GM15510 (cell line): ENCODE measurements around the gene ZNF121.

ENCODE experiments used
- POLR2A ChIP-seq: IDR thresholded peaks from 3 replicates; pipeline ENCODE4 v1.6.1; 2011; ENCODE audit warnings: borderline replicate concordance; ENCODE audit not compliant: insufficient read length; ENCODE audit errors: extremely low read depth

The ZNF121 gene

DNA sequence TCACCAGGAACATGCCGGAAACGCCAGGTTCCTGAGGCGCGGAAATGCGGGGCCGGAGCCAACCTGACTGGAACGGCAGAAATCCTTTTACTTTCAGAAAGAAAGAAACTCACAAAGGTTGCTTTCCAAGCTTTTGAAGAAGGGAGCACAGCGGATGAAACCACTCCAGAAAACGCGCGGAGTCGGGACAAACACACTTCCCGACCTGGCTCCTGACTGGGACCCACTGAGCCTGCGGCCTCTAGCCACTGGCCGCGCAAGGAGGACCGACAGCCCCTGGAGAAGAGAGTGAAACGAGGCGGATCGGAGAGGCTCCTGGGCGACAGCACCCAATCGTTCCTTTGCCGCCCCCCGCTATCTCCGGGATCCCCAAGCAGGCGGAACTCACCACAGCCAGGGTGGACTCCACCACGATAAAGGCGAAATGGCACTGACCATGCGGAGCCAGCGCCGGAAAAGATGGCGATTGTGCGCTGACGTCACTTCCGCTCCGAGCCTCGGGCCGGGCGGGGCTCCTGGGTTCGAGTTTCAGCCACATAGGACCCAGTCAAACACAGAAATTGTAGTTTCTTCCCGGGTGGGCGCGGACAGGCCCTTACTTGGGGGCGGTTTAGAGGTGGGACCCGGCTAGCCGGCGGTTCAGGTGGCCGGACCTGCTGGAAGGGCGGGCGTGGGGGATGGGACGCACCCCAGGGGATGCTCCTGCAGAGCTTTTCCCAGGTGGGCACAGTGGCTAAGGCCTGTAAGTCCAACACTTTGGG, at the start of gene ZNF121:
Gene ZNF121 (minus strand): TSS at position 432 of the 761 bp plus-strand sequence. CDS start 16,407 bp downstream, outside the sequence.
- TF ChIP-seq POLR2A: peak; percentile 88

GRCh38 chr19:9627856-9628255, 43.6 kb upstream of the ZNF121 start:
- TF ChIP-seq POLR2A: no peak

DNA sequence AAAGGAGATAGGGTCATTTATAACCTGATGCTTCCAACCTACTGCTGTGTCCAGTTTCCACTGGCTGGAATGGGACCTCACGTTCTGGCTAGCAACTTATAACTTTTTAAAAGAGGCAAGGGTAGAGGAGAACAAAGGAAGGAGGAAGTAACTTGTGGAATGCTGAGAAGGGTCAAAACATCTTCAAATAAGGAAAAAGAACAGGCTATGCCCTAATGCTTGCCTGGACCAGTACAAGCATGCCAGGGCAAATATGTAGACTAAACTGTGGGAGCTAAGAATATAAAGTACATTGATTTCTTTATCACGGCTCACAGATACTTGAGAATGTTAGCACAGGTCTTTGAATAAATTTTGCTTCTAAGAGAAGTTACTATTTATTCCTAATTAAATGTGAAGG, 38.2 kb upstream of the ZNF121 start:
- TF ChIP-seq POLR2A: no peak

DNA sequence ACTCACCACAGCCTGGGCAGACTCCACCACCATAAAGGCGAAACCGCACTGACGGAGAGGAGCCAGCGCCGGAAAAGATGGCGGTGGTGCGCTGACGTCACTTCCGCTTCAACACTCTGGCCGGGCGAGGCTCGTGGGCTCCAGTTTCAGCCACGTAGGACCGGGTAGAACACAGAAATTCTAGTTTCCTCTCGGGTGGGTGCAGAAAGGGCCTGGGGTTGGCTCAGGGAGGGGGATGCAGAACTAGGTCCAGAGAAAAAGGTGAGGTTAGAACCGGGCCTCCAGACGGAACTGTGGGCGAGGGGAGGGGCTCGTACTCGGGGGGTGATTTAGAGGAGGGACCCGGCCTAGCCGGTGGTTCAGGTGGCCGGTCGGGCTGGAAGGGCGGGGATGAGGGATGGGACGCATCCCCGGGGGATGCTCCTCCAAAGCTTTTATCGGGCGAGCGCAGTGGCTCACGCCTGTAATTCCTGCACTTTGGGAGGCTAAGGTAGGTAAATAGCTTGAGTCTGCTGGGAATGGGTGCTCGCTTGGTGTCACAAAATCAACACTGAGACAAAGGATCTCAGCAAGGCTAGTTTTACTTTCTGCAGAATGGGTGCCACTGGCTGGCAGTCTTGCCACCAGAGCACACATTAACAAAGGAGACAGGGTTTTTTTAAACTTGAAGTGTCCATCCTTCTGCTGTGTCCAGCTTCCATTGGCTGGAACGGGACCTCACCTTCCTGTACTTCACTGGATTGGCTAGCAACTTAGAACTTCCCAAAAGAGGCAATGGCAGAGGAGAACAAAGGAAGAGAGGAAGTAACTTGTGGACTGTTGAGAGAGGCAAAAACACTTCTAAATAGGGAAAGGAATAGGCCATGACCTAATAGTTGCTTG, 37.1 kb upstream of the ZNF121 start, which contains the start of gene ZNF561:
Gene ZNF561 (minus strand): TSS at position 77 of the 882 bp plus-strand sequence. CDS start 1,776 bp downstream, outside the sequence.
- TF ChIP-seq POLR2A: peak; percentile 71

DNA sequence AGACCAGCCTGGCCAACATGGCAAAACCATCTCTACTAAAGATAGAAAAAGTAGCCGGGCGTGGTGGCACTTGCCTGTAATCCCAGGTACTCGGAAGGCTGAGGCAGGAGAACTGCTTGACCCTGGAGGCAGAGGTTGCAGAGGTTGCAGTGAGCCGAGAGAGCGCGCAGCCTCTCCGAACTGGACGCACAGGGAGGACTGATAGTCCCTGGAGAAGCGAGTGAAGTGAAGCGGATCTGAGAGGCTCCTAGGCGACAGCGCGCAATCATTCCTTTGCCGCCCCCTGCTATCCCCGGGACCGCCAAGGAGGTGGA, 36.5 kb upstream of the ZNF121 start:
- no peak for TF ChIP-seq POLR2A

- TF ChIP-seq POLR2A: no peak
These were observed 31.5 kb upstream of the ZNF121 start for GRCh38 chr19:9615844-9616243.

- TF ChIP-seq POLR2A: no peak
These were observed 26.3 kb upstream of the ZNF121 start for GRCh38 chr19:9610484-9611113.

DNA sequence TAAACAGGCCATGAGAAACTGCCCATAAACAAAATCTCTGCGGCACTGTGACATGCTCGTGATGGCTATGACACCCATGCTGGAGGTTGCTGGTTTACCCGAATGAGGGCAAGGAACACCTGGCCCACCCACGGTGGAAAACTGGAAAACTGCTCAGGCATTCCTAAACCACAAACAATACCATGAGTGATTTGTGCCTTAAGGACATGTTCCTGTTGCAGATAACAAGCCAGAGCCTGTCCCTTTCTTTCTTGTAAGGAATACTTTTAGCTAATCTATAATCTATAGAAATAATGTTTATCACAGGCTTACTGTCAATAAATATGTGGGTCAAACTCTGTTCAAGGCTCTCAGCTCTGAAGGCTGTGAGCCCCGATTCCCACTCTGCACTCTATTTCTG, 24.6 kb upstream of the ZNF121 start:
- no peak for TF ChIP-seq POLR2A

- no peak for TF ChIP-seq POLR2A
These were observed 12.7 kb upstream of the ZNF121 start for GRCh38 chr19:9597027-9597426.

- no peak for TF ChIP-seq POLR2A
These were observed 2.5 kb upstream of the ZNF121 start for GRCh38 chr19:9586764-9587163.

GRCh38 chr19:9580728-9581127, 3.6 kb downstream of the ZNF121 start:
- TF ChIP-seq POLR2A: no peak

GRCh38 chr19:9570255-9570654, 14.0 kb downstream of the ZNF121 start:
- no peak for TF ChIP-seq POLR2A

DNA sequence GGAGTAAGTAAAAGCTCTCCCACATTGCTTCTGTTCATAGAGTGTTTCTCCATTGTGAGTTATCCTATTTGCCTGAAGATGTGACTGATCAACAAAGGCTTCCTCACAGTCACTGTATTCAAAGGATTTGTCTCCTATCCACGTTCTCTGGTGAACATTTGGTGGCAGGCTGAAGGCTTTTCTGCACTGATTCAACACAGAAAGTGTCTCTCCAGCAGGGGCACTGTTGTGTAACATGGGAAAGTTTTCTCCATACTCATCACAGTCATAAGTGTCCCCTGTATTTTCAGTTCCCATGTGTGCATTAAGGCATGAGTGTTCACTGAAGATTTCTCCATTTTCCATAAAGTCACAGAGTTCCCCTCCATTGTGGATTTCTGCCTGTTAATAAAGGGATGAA, 17.6 kb downstream of the ZNF121 start:
- no peak for TF ChIP-seq POLR2A

GRCh38 chr19:9565900-9566705, 18.2 kb downstream of the ZNF121 start:
- TF ChIP-seq POLR2A: no peak
